Measurements from ENCODE around the gene ZNF230.

The ZNF230 gene

GRCh38 chr19:44042147-44042546, 39.4 kb downstream of the ZNF230 start:
- no peak for DNase-seq (ENCODE audit: low read depth, low spot score)

- no peak for DNase-seq (ENCODE audit: low read depth, low spot score)
Measured at GRCh38 chr19:44050740-44051649, 48.2 kb downstream of the ZNF230 start.

- DNase-seq (ENCODE audit: low read depth, low spot score): peak; percentile 77
Measured at GRCh38 chr19:44051650-44052402, 49.1 kb downstream of the ZNF230 start, which contains the start of gene ZNF223. ZNF223 (plus strand) TSS chr19:44052036; CDS start chr19:44055177, 3,141 bp downstream.

GRCh38 chr19:44055870-44056269, 53.1 kb downstream of the ZNF230 start:
- DNase-seq (ENCODE audit: low read depth, low spot score): no peak

GRCh38 chr19:44059229-44059628, 56.5 kb downstream of the ZNF230 start:
- no peak for DNase-seq (ENCODE audit: low read depth, low spot score)

- DNase-seq (ENCODE audit: low read depth, low spot score): no peak
Measured at GRCh38 chr19:44061038-44061437, 58.3 kb downstream of the ZNF230 start.

Measured in smooth muscle cell of the brain vasculature (primary cell).